Neural cell (in vitro differentiated cells): ENCODE data around the gene GPR3. TPM values are rescaled to one million over a fixed set of nuclear protein-coding genes. Genes with fewer than 3 reads are reported as not detected.

Experiments
- H2AFZ ChIP-seq: fragments of 200-600, 300-800 bp; sonication (generic), shearing (Covaris generic); 2 replicates; pipeline ENCODE4 v1.6.0; 2014; ENCODE audit warnings: low read depth, mild to moderate bottlenecking, antibody characterized with exemption, low read length, moderate library complexity
- H3F3A ChIP-seq: fragments of 200-600 bp; shearing (Covaris generic); 2 replicates; pipeline ENCODE4 v1.6.1; 2016; ENCODE audit warnings: mild to moderate bottlenecking, moderate library complexity, mixed read lengths, antibody characterized with exemption, low read length; ENCODE audit not compliant: insufficient read depth, poor library complexity, severe bottlenecking
- H3K27ac ChIP-seq: fragments of 200-600, 300-800 bp; sonication (generic), shearing (Covaris generic); 2 replicates; pipeline ENCODE4 v1.5.1; 2014; ENCODE audit warnings: mild to moderate bottlenecking, low read length, moderate library complexity
- H3K27me3 ChIP-seq: fragments of 300-800, 200-600 bp; sonication (generic), shearing (Covaris generic); 2 replicates; pipeline ENCODE4 v1.6.0; 2014; ENCODE audit warnings: mild to moderate bottlenecking, low read depth, low read length, moderate library complexity; ENCODE audit not compliant: insufficient read depth
- H3K36me3 ChIP-seq: fragments of 300-800, 200-600 bp; sonication (generic), shearing (Covaris generic); 2 replicates; pipeline ENCODE4 v1.5.1; 2014; ENCODE audit warnings: mild to moderate bottlenecking, antibody characterized with exemption, low read length, moderate library complexity; ENCODE audit not compliant: insufficient read depth
- H3K4me2 ChIP-seq: fragments of 300-800, 200-600 bp; sonication (generic), shearing (Covaris generic); 2 replicates; pipeline ENCODE4 v1.6.0; 2014; ENCODE audit warnings: mild to moderate bottlenecking, low read length
- H3K4me3 ChIP-seq: fragments of 300-800, 200-600 bp; sonication (generic), shearing (Covaris generic); 2 replicates; pipeline ENCODE4 v1.5.1; 2014; ENCODE audit warnings: mild to moderate bottlenecking, low read length, moderate library complexity
- H3K79me2 ChIP-seq: fragments of 200-600 bp; shearing (Covaris generic); replicated peaks from 2 replicates; pipeline ENCODE4 v1.6.0; 2014; ENCODE audit warnings: mild to moderate bottlenecking, low read length, moderate library complexity; ENCODE audit not compliant: insufficient read depth
- H3K9ac ChIP-seq: fragments of 300-800, 200-600 bp; sonication (generic), shearing (Covaris generic); 2 replicates; pipeline ENCODE4 v1.6.1; 2016; ENCODE audit warnings: mild to moderate bottlenecking, low read length, mixed read lengths
- H3K9me2 ChIP-seq: fragments of 200-600 bp; shearing (Covaris generic); 2 replicates; pipeline ENCODE4 v1.6.1; 2016; ENCODE audit warnings: mild to moderate bottlenecking, low read length, mixed read lengths; ENCODE audit not compliant: insufficient read depth
- H3K9me3 ChIP-seq: fragments of 200-600, 300-800 bp; sonication (generic), shearing (Covaris generic); 2 replicates; pipeline ENCODE4 v1.6.1; 2016; ENCODE audit warnings: mild to moderate bottlenecking, mixed run types, low read length, moderate library complexity, mixed read lengths
- H4K20me1 ChIP-seq: fragments of 200-600 bp; shearing (Covaris generic); 2 replicates; pipeline ENCODE4 v1.6.1; 2016; ENCODE audit warnings: mild to moderate bottlenecking, mixed run types; ENCODE audit not compliant: insufficient read depth
- EP300 ChIP-seq: fragments of 450-650 bp; conservative IDR thresholded peaks from 2 replicates; pipeline ENCODE4 v1.6.1; 2014; ENCODE audit warnings: antibody characterized with exemption, mild to moderate bottlenecking, moderate library complexity; ENCODE audit not compliant: poor library complexity, severe bottlenecking
- EZH2 ChIP-seq: fragments of 200-600, 300-800 bp; shearing (Covaris generic), sonication (generic); IDR thresholded peaks from 2 replicates; pipeline ENCODE4 v1.6.1; 2014; ENCODE audit warnings: antibody characterized with exemption, low read length, borderline replicate concordance, mild to moderate bottlenecking; ENCODE audit not compliant: insufficient read depth, poor library complexity, severe bottlenecking
- MXI1 ChIP-seq: fragments of 450-650 bp; conservative IDR thresholded peaks from 2 replicates; pipeline ENCODE4 v1.6.1; 2014; ENCODE audit warnings: antibody characterized with exemption, mild to moderate bottlenecking; ENCODE audit not compliant: poor library complexity, severe bottlenecking
- POLR2AphosphoS5 ChIP-seq: IDR thresholded peaks from 2 replicates; pipeline ENCODE4 v1.6.1; 2012
- RAD21 ChIP-seq: fragments of 450-650 bp; conservative IDR thresholded peaks from 2 replicates; pipeline ENCODE4 v1.6.1; 2014; ENCODE audit warnings: antibody characterized with exemption, mild to moderate bottlenecking, moderate library complexity
- SMC3 ChIP-seq: fragments of 450-650 bp; conservative IDR thresholded peaks from 2 replicates; pipeline ENCODE4 v1.6.1; 2014; ENCODE audit warnings: antibody characterized with exemption, mild to moderate bottlenecking, moderate library complexity; ENCODE audit not compliant: poor library complexity
- TAF1 ChIP-seq: IDR thresholded peaks from 2 replicates; pipeline ENCODE4 v1.6.1; 2012; ENCODE audit warnings: low read depth
- polyA plus RNA-seq: library from polyadenylated mRNA; depleted of rRNA; stranded (reverse); fragments of >200 nt; gene quantifications from 2 replicates; pipeline ENCODE4 v1.2.3, GENCODE V29; 2014
- TF ChIP-seq, protein P1 (sequence below): fragments of 450-650 bp; IDR thresholded peaks from 2 replicates; pipeline ENCODE4 v1.5.1; 2014; ENCODE audit warnings: antibody characterized with exemption, mild to moderate bottlenecking, moderate library complexity; ENCODE audit not compliant: poor library complexity, severe bottlenecking
- TF ChIP-seq, protein P2 (sequence below): IDR thresholded peaks from 2 replicates; pipeline ENCODE4 v1.6.1; 2012; ENCODE audit warnings: borderline replicate concordance

Gene GPR3
- polyA plus RNA-seq, 1 donor from 2014 or later, result 0.54 TPM

DNA sequence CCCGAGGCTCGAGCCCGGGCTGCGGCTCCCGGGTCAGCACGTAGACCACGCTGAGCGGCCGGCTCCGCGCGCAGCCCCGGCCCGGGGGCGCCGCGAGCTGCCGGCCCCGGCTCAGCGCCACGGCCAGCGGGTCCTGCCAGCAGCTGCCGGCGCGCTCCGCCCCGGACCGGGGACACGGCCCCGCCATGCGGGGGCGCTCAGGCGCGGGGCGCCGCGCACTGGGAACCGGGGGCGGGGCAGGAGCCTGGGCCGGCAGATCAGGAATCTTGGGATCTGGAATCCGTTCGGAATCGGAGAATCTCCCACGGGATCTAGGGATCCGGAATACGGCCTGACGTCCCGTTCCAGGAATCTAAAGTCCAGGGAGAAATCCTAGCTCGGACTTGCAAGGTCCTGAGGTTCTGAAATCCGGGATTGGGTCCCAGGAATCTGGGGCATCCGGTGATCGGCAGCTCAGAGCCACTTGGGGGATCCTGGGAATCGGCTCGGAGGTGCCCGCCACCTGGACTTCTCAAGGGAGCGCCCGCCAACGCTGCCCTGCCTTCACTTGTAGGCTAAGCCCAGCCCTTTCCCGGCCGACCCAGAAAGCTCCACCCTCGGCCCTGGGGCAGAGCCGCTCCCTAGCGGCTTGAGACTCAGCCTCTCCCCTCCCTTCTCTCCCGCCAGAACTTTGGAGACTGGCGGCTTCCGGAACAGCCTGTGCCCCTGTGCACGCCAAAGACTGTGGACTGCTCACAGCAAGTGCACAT lies 25.8 kb upstream of the GPR3 start, which contains the start of gene MAP3K6:
Gene MAP3K6, minus strand, starts transcription at position 551 of the 749 bp plus-strand sequence. Its CDS starts 364 bp downstream, at position 187.
- Histone ChIP-seq H4K20me1 (no peaks in the 10 kb centered on the region), H3K4me2 (peak within 1 kb of the TSS; percentile 55), H3K27ac (no peak within 1 kb of the TSS), H3K4me3 (peak within 1 kb of the TSS; percentile 64), H3K27me3 (peaks cover 7% of the 10 kb centered on the region), H3K9me3 (no peaks in the 10 kb centered on the region), H3K79me2 (no peaks in the 10 kb centered on the region), H3K36me3 (no peaks in the 10 kb centered on the region), H2AFZ (no peak within 1 kb of the TSS), H3K9ac (peak within 1 kb of the TSS; percentile 36), H3F3A (no peaks in the 10 kb centered on the region), H3K9me2 (no peaks in the 10 kb centered on the region)
- TF ChIP-seq EP300, result no peak
- TF ChIP-seq, protein P1, sequence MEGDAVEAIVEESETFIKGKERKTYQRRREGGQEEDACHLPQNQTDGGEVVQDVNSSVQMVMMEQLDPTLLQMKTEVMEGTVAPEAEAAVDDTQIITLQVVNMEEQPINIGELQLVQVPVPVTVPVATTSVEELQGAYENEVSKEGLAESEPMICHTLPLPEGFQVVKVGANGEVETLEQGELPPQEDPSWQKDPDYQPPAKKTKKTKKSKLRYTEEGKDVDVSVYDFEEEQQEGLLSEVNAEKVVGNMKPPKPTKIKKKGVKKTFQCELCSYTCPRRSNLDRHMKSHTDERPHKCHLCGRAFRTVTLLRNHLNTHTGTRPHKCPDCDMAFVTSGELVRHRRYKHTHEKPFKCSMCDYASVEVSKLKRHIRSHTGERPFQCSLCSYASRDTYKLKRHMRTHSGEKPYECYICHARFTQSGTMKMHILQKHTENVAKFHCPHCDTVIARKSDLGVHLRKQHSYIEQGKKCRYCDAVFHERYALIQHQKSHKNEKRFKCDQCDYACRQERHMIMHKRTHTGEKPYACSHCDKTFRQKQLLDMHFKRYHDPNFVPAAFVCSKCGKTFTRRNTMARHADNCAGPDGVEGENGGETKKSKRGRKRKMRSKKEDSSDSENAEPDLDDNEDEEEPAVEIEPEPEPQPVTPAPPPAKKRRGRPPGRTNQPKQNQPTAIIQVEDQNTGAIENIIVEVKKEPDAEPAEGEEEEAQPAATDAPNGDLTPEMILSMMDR, result peak; percentile 62

DNA sequence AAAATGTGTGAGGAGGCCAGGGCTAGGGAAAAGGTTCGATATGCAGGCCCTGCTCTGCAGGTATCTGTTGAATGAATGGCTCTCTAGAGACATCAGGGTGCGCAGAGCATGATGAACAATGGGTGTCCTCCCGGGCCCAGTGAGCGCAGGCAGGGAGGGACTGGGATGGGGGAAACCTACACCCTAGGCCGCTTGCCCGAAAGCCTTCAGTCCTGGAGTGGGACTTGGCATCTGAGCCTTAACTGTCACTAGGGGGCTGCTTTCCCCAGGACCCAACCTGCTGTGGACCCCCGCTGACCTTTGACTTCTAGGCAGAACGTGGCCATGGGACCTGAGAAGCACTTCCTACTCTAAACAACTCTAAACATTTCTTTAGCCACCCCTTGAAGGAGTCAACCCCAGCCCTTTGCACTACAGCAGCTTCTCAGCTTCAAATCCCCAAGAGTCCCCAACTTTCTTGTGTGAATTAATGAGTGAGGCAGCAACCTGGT lies 25.2 kb upstream of the GPR3 start:
- Histone ChIP-seq H3K79me2 (no peaks in the 10 kb centered on the region), H2AFZ (no peak overlapping the region), H3K4me3 (peak overlapping the region; percentile 54), H3K9me3 (no peaks in the 10 kb centered on the region), H3K9ac (no peak overlapping the region), H4K20me1 (no peaks in the 10 kb centered on the region), H3K27me3 (peaks cover 7% of the 10 kb centered on the region), H3K4me2 (no peak overlapping the region), H3K27ac (no peak overlapping the region), H3K9me2 (no peaks in the 10 kb centered on the region), H3K36me3 (no peaks in the 10 kb centered on the region), H3F3A (no peaks in the 10 kb centered on the region)
- TF ChIP-seq POLR2AphosphoS5 (no peak), SMC3 (no peak), TAF1 (no peak), MXI1 (no peak), EP300 (no peak), EZH2 (no peak), RAD21 (no peak)
- TF ChIP-seq, protein P1, result no peak
- TF ChIP-seq, protein P2, sequence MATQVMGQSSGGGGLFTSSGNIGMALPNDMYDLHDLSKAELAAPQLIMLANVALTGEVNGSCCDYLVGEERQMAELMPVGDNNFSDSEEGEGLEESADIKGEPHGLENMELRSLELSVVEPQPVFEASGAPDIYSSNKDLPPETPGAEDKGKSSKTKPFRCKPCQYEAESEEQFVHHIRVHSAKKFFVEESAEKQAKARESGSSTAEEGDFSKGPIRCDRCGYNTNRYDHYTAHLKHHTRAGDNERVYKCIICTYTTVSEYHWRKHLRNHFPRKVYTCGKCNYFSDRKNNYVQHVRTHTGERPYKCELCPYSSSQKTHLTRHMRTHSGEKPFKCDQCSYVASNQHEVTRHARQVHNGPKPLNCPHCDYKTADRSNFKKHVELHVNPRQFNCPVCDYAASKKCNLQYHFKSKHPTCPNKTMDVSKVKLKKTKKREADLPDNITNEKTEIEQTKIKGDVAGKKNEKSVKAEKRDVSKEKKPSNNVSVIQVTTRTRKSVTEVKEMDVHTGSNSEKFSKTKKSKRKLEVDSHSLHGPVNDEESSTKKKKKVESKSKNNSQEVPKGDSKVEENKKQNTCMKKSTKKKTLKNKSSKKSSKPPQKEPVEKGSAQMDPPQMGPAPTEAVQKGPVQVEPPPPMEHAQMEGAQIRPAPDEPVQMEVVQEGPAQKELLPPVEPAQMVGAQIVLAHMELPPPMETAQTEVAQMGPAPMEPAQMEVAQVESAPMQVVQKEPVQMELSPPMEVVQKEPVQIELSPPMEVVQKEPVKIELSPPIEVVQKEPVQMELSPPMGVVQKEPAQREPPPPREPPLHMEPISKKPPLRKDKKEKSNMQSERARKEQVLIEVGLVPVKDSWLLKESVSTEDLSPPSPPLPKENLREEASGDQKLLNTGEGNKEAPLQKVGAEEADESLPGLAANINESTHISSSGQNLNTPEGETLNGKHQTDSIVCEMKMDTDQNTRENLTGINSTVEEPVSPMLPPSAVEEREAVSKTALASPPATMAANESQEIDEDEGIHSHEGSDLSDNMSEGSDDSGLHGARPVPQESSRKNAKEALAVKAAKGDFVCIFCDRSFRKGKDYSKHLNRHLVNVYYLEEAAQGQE, result no peak
